NCI-H774 (cell line): ENCODE measurements around the gene PLEKHN1.

Experiments
- DNase-seq: peaks from one replicate; lab custom pipeline; 2025; lab: John Stamatoyannopoulos, UW

Gene PLEKHN1, protein sequence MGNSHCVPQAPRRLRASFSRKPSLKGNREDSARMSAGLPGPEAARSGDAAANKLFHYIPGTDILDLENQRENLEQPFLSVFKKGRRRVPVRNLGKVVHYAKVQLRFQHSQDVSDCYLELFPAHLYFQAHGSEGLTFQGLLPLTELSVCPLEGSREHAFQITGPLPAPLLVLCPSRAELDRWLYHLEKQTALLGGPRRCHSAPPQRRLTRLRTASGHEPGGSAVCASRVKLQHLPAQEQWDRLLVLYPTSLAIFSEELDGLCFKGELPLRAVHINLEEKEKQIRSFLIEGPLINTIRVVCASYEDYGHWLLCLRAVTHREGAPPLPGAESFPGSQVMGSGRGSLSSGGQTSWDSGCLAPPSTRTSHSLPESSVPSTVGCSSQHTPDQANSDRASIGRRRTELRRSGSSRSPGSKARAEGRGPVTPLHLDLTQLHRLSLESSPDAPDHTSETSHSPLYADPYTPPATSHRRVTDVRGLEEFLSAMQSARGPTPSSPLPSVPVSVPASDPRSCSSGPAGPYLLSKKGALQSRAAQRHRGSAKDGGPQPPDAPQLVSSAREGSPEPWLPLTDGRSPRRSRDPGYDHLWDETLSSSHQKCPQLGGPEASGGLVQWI

DNA sequence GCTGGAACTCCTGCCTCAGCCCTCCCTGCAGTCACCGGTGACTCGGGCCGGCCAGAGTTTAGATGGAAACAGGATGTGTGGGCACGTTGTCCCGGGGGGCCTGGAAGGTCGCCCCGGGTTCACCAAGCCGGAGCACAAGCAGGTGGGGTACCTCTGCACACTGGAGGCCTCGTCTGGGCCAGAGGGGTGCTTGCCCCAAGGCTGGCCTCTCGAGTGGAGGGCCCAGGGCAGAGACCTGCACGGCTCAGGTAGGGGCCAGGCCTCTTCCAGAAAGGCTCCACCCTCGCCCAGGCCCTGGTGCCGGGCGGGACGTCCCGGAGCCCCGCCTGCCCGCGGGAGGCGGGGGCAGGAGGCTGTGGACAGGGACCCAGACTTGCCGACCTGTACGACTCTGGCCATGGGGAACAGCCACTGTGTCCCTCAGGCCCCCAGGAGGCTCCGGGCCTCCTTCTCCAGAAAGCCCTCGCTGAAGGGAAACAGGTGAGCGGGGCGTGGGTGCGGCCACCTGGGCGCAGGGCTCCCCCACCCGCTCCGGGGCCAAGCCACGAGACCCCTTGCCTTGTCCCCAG is at the start of gene PLEKHN1:
TSS of gene PLEKHN1 (plus strand) at position 348 of the 569 bp plus-strand sequence. CDS start at position 398, 50 bp downstream.
- DNase-seq = no peak

DNA sequence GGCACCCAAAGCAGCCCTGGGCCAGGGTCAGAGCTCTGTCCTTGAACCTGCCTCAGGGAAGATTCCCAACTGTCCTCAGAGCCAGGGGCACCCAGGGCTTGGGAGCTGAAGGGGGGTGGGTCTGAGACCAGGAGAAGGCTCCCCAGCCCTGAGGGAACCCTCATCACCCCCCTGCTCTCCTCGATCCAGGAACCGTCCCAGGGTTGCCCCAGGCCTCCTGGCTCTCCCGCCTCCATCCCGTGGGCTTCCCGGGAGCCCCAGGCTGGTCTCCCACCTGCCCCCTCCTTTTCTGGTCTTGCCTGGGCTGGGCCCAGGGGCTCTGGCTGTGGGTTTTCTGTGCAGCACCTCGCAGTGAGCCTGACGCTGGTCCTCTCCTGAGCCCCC is 49.2 kb upstream of the PLEKHN1 start:
- no peak for DNase-seq

DNA sequence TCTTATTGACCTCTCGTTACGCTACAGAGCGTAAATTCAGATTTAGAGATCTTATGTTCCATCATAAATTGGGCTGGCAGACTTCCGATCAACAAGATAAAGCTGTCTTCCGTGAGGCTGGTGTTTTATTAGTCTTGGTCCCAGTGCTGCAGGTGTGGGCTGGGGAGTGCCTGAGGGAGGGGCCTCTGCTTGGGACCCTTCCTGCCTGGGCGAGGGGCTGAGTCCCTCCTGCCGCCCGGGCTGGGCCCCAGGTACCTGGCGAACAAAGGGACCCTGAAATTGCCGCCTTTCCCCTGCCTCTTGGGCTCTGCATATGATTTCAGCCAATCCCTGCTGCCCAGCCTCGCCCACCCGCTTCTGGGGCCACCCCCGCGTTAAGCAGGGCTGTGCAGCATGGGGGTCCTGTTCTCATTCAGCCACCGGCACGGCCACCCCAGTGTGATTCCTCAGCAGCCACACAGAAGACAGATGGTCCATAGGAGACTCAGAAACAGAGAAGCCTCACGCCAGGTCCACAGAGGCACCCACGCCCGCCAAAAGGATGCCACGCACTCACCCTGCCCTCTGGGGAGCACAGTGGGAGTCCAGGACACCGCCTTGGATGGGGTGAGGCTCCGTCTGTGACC is 48.7 kb upstream of the PLEKHN1 start:
- no peak for DNase-seq

DNA sequence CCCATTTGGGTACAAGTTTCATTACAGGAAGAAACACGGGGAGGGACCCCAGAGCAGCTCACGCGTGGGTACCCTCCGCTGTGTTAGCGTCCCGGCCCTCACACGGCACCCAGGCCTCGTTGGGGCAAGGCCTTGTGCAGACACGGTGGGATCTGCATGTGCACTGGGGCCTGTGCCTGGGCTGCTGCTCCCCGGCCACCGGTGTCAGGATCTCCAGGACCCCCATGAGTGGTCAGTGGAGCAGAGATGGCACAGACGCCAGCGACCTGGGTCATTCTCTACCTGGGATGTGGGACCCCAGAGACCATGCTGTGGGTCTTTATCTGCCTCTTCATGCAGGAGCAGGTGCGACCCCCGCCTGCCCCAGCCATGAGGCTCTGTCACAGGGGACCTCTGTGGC is 47.9 kb upstream of the PLEKHN1 start:
- DNase-seq = no peak

DNA sequence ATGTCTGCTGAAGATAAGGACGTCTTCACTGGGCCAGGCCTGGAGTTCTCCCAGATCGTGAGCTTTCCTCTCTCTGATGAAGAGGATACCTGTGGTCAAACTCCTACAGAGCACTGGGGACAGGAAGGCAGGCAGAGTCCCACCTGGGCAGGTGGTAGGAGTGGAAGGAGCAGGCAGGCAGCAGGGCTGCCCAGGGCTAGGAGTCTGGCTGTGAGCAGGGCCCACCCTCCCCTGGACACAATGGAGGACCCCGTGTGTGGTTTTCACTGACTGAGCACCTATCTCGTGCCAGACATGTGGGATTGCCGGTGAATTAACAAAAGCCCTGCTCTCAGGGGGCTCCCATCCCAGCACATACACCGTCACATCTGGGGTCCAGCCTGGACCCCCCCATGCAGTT is 47.4 kb upstream of the PLEKHN1 start:
- no peak for DNase-seq

DNA sequence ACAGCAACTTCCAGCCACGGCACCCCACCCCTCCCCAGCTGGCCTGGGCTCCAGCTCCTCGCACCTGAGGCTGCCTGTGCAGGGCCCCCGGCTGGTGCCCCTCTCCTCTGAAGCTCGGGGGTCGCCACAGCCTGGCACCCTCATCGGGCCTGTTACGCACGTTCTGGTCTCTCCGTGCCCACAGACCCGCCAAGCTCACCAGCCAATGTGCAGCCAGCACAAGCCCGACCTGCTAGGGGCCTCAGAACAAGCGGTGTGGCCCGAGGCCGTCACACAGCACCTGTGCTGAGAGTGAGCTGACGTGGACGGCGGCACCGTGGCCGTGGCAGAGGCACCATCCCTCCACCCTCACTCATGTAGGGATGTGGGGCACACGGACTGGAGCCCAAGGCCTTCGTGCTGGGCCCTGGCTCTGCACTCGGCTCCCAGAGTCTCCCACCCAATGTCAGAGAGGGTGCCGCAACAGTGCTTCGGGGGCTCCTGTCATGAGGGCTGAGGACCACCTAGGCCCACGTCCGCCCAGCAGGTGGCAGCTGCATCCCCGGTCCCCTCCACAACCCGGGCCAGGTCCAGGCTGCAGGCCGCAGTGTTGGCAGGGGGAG is 46.9 kb upstream of the PLEKHN1 start:
- DNase-seq = no peak

DNA sequence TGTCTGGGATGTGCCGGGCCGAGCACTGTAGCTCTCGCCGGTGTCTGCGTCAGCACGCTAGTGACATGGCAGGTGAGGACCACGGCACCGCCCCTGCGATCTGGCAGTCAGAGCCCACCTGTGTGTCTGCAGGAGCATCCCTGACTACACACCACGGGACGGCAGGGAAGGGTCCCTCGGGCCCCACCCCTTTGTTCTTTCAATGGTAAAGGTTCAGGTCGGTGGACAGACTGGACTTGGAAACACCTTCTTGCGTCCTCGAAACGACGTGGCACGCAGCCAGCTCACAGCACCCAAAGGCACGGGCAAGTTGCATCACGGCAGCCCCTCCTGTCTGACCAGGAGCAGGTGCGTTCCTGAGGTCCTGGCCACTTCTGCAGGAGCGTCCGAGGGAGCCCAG is 46.3 kb upstream of the PLEKHN1 start:
- DNase-seq = no peak

DNA sequence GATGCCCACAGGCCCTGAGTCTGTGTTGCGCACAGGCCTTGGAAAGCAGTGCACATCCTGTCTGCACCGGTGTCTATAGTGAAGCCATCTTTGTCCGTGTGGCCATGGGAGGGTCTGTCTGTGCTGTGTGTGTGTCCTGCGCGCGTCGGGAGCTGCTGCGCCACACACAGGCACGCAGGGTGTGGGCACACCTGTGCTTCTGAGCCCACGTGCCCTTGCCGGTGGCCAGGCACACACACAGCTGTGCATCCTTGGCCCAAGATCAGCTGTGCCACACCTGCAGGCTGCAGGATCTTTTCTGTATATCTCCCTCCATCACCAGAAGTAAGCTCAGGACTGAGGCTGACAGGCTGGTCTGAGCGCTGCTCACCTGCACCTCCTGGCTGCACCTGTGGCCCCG is 45.8 kb upstream of the PLEKHN1 start:
- DNase-seq = no peak

DNA sequence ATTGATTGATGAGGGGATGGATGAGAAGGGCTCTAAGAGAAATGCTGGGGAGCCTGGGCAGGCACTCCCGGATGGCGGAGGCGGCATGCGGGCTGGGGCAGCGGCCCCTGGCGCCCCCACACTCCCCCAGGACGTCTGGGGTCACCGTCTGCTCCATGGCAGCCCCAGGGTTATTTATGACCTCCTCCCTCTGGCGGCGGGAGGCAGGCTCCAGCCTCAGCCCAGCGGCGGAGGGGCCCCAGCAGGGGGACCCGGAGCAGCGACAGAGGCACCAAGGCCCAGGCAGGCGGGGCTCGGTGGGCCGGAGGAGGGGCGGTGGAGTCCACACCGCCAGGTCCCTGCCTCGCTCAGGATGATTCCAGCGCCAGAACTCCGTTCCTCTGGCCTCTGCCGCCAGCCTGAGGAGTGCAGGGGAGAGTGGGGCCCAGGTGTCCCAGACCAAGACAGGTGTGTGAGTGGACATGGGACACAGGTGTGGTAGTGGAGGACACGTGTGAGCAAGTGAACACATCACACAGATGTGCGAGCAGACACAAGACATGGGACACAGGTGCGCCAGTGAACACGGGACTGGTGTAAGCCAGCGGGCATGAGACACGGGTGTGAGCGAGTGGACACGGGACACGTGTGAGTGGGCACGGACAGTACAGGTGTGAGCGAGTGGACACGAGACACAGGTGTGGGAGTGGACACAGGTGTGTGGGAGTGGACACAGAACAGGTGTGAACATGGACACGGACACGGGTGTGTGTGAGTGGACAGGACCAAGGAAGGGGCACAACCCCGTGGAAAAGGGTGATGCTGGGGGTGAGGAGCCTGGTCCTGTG is 45.1 kb upstream of the PLEKHN1 start:
- DNase-seq = peak; percentile 49

DNA sequence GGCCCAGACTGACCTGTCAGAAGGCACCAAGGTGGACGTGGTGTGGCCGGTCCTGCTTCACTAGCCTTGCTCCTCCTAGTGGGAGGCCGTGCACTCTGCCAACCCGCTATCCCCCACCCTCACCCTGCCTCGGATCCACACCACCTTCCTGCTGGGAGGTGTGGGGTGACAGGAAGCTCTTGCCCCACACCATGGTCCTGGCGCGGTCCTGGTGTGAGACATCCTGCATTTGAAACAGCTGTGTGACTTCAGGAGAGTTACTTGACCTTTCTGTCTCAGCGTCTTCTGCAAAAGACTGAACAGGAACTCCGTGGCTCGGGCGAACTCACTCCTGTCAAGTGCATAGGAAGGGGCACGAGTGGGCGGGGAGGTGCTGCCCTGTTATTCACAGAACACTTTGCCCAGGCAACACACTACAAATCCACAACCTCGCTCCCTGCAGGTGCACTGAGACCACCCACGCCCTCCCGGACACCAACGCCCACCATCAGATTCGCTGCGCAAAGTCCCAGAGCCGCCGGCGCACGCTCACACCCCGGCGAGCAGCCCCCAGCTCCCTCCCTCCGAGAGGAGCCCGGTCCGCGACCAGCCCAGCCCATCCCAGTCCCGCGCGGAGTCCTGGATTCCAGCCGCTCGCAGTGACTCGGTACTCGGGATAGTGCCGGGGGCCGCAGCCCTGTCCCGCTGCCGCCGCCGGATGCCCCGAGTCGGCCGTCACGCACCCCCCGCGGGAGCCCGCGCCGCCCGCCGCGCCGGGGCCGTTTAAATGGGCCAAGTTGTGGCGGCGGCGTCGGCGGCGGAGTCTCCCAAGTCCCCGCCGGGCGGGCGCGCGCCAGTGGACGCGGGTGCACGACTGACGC is 42.9 kb upstream of the PLEKHN1 start, which contains the start of gene SAMD11:
TSS of gene SAMD11 (plus strand) at position 793 of the 860 bp plus-strand sequence. CDS start 509 bp downstream, outside the sequence.
- DNase-seq = peak; percentile 31

DNA sequence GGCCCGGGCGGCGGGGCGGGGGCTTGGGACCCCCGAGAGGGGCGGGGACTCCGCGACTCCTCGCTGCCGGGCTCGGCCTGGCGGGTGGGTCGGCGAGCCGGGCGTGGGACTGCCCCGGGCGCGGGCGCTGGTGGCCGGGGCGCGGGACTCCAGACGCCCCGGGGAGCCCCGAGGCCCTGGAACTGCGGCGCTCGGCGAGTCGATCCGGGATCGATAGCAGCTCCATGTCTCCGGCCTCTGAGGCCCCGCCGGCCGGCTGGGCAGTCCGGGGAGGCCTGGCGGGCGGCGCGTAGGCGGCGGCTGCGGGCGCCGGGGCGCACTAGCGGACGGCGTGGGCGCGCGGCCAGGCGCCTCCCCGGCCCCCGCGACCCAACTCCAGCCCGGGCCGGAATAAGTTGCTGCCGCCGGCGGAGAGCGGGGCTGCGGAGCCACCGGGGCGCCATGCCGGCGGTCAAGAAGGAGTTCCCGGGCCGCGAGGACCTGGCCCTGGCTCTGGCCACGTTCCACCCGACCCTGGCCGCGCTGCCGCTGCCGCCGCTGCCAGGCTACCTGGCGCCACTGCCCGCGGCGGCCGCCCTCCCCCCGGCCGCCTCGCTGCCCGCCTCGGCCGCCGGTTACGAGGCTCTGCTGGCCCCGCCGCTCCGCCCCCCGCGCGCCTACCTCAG is 42.2 kb upstream of the PLEKHN1 start:
- DNase-seq = no peak

DNA sequence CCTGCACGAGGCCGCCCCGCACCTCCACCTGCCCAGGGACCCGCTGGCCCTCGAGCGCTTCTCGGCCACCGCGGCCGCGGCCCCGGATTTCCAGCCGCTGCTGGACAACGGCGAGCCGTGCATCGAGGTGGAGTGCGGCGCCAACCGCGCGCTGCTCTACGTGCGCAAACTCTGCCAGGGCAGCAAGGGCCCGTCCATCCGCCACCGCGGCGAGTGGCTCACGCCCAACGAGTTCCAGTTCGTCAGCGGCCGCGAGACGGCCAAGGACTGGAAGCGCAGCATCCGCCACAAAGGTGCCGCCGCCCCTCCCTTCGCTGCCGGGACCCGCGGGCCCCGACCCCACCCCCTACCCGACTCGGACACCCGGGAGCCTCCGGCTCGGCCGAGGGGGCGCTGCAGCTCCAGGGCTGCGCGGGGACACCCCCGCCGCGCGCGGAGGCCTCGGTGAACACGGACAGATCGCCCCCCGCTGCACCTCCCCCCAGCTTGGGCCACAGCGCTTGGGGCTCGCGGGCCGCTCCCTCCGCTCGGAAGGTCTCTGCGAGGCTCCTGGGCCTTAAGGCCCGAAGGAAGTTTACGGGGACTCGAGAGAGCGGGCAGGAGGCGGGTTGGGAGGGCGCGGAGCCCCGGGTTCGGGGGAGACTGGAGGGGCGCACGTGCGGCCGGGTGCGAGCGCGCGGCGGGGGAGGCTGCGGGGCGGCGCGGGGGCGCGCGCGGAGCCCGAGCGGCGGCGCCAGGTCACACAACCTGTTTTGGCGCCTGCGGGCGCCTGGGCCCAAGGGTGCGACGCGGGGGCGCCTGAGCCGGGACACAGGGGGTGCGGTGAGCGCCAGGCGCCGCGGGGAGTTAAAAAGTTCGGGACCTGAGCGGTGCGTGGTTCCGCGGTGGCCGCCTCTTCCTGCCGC is 41.4 kb upstream of the PLEKHN1 start:
- no peak for DNase-seq

DNA sequence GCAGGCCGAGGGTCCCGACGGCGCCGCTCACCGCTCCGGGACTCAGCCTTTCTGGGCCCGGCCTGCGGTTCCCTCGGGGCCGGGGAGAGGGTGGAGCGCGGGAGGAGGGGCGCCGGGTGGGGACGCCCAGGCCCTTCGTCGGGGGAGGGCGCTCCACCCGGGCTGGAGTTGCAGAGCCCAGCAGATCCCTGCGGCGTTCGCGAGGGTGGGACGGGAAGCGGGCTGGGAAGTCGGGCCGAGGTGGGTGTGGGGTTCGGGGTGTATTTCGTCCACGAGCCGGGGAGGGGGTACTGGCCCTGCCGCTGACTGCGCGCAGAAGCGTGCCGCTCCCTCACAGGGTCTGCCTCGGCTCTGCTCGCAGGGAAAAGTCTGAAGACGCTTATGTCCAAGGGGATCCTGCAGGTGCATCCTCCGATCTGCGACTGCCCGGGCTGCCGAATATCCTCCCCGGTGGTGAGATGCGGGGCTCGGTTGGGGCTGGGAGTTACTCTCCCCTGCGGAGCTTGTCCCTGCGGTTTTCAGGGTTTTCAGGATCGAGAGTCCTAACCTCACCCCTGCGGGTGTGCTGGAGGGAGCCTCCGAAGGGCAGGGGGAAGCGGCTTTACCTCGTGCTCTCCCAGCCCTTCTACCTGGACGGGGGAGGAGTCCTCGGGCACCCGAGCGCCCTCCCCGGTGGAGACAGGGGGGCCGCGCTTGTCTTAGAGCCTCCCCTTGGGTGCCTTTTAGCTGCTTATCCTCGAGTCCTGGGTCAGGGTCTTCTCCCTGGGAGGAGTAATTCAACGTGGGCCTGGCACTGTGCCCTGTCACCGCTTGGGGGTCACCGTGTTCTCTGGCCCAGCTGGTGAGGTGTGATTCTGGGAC is 40.5 kb upstream of the PLEKHN1 start:
- DNase-seq = no peak

DNA sequence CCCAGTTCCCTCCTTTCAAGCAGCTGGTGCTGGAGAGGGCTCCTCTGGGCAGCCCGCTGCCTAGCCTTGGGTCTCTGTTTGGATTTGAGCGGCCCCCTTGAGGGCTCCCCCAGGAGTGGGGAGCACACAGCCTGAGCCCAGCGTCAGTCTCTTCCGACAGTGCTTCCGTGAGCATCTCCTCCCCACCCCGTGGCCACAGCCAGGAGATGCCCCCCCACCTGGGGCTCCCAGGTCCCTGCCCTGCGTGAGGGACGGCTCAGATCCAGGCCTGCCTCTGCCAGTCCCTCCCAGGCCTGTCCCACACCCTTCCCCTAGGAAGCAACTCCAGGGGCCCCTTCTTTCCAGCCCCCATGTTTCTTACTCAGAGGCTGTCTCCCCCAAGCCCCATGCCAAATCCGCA is 39.0 kb upstream of the PLEKHN1 start:
- DNase-seq = no peak

DNA sequence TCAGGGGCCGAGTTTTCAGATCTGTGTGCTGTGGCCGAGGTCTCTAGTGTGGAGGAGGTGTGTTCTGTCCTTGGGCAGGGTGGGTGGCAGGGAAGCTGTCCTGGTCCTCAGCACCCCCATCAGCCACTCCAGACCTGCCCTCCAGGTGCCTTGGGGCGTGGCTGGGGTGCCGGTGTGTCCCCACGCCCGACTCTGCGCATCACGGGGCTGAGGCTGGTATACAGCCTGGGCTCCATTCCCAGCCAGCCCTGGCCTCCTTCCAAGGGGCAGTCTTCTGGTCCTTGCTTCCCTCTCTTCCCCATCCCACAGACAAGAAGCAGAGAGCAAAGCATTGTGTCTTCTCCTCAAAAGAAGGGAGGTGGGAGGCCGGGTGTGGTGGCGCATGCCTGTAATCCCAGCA is 38.5 kb upstream of the PLEKHN1 start:
- DNase-seq = no peak

DNA sequence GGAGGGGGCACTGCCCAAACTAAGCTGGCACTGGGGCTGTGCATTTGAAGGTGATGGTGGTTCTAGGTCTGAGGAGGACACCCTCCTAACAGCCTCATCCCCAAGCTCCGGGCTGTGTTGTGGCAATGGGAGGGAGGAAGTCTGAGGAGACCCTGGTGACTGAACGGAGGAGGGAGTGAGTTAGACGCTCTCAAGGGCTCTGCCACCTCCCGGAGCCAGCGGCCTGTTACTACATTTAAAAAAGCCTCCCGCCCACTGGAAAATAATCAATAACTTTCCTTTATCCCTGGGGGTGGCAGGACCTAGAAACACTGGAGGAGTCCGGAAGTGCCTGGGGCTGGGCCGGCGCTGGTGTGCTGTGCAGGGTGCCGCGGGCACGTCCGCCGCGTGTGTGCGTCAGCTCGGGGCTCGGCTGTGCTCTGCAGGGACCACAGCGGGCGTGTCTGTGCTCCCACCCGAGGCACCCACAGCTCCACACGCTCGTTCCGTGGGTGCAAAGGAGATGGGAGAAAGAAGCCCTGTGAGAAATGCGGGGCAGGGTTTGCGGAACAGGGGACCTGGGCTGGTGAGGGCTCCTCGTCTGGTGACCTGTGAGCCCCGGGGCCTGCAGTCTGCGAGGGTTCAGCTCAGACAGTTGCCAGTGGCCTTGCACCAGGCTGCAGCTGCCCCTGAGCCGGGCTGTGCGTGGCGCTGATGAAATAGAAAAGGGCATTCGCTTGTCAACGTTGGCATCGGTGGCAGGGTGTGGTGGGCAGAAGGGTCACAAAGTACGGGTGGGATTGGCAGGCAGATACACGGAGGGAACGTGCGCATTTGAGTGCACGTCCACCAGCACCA is 37.2 kb upstream of the PLEKHN1 start:
- DNase-seq = no peak
